DMS 273 (cell line): ENCODE measurements around the gene LCT.

Experiments
- DNase-seq: peaks from one replicate; lab custom pipeline; 2025; ENCODE audit not compliant: unreplicated experiment; lab: John Stamatoyannopoulos, UW

LCT gene

GRCh38 chr2:135744760-135745314 is 92.1 kb downstream of the LCT start:
- DNase-seq, result peak; percentile 77

GRCh38 chr2:135743860-135744259 is 93.1 kb downstream of the LCT start:
- DNase-seq, result no peak

- DNase-seq, result peak; percentile 73
Observed at GRCh38 chr2:135742325-135742757, 94.6 kb downstream of the LCT start.

GRCh38 chr2:135741395-135742324 is 95.3 kb downstream of the LCT start, which contains the start of gene UBXN4:
Gene UBXN4 (plus strand): TSS chr2:135741855. CDS start chr2:135741930, 75 bp downstream.
- peak; percentile 99 for DNase-seq

- DNase-seq, result no peak
Observed at GRCh38 chr2:135741043-135741394, 96.0 kb downstream of the LCT start.

GRCh38 chr2:135740206-135740605 is 96.8 kb downstream of the LCT start:
- DNase-seq, result no peak
